Mucosa of descending colon (tissue), 3 donors: Measurements from ENCODE around the gene INPP4B. TPM values are rescaled to one million over a fixed set of nuclear protein-coding genes. Genes with fewer than 3 reads are reported as not detected.

ENCODE experiments used
- ATAC-seq: fragments of 200-7000 bp; cut with Tn5 transposase; one replicate; pipeline ENCODE4 v1.9.1; 2020; ENCODE audit warnings: mild to moderate bottlenecking, moderate library complexity
- DNase-seq, 3 donors: peaks; one replicate each; pipeline ENCODE4 v3.0.0-alpha.2; 2020
- H3K36me3 ChIP-seq: fragments of 200-600 bp; one replicate; pipeline ENCODE4 v1.8.0; 2021; ENCODE audit warnings: low read depth, mild to moderate bottlenecking
- H3K4me1 ChIP-seq: fragments of 200-600 bp; one replicate; pipeline ENCODE4 v1.8.0; 2021; ENCODE audit warnings: low read depth, mild to moderate bottlenecking
- H3K4me3 ChIP-seq: fragments of 200-600 bp; one replicate; pipeline ENCODE4 v1.8.0; 2021; ENCODE audit warnings: mild to moderate bottlenecking
- H3K9me3 ChIP-seq: fragments of 200-600 bp; one replicate; pipeline ENCODE4 v1.8.0; 2021; ENCODE audit warnings: mild to moderate bottlenecking
- CTCF ChIP-seq: fragments of 200-600 bp; IDR thresholded peaks from one replicate; pipeline ENCODE4 v1.8.0; 2022; ENCODE audit warnings: antibody characterized with exemption, mild to moderate bottlenecking
- intact Hi-C, 2 donors: fragments of 100-400 bp; cut with DNase I in 1 of 2; cut with micrococcal nuclease in 1 of 2; formaldehyde crosslinking; loops; one replicate each; pipeline versions ENCODE4 v1.11.0 to v1.11.1; 2022; cut with DNase I, micrococcal nuclease
- total RNA-seq, 3 donors: library from RNA; stranded (reverse); fragmentation: NEBNext Ultra II Directional in 2 of 3; extraction: Animal tissue kit (Norgen Biotek cat#: 25700) in 2 of 3; gene quantifications; one replicate each; pipeline versions ENCODE4 v1.2.1 to v1.2.4, GENCODE V29; 2021 to 2023
- donor health status: DM: no; HTN: no; CAD: no; lungs with moderate emphysema.
- donor health status: DM: no; HTN: no; CAD: no.
- donor health status: DM: no; HTN: yes; CAD: no.

The INPP4B gene
- total RNA-seq, 3 donors from 2014 or later: 22.2 to 27.3 (median 24.1) TPM

DNA sequence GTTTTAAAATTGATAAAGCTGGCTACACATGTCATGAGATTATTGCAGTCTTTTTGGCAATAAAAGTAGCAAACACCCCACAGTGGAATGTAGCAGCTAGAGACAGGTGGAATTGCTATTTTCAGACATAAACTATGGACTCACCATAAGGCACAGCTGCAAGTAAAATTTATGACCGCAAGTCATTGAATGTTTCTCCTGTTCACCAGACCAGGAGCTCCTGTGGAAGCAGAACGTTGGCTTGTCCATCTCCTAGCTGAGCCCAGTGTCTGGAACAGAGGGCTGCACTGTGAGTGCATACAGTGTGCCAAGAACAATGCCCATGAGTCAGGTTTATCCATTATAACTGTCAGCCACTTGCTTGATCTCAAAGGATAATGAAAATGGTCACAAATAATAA, 538.2 kb downstream of the INPP4B start:
- intact Hi-C loops: no loop called here
- peak in 1 of 3 donors; percentile 20 for DNase-seq

GRCh38 chr4:142297313-142297712, 548.8 kb downstream of the INPP4B start:
- ATAC-seq: no peak
- Histone ChIP-seq H3K4me1 (no peaks in the 10 kb centered on the region), H3K9me3 (no peaks in the 10 kb centered on the region), H3K36me3 (no peaks in the 10 kb centered on the region), H3K4me3 (no peak overlapping the region)
- no peak for DNase-seq
- intact Hi-C loops: no loop called here
- TF ChIP-seq CTCF: no peak

More for the DNA sequence above, 538.2 kb downstream of the INPP4B start:
- peak; percentile 95 for ATAC-seq
- Histone ChIP-seq H3K9me3 (no peaks in the 10 kb centered on the region), H3K4me1 (peaks cover 3% of the 10 kb centered on the region), H3K36me3 (no peaks in the 10 kb centered on the region), H3K4me3 (no peak overlapping the region)
- no peak for TF ChIP-seq CTCF

- Histone ChIP-seq H3K36me3 (no peaks in the 10 kb centered on the region), H3K4me3 (no peak overlapping the region), H3K4me1 (no peaks in the 10 kb centered on the region), H3K9me3 (no peaks in the 10 kb centered on the region)
- DNase-seq: no peak
- no peak for ATAC-seq
- TF ChIP-seq CTCF: no peak
- intact Hi-C loops: no loop called here
Measured at GRCh38 chr4:142293536-142293935, 552.6 kb downstream of the INPP4B start.

- DNase-seq (no peak), ATAC-seq (no peak)
- Histone ChIP-seq H3K36me3 (no peaks in the 10 kb centered on the region), H3K9me3 (no peaks in the 10 kb centered on the region), H3K4me3 (no peak overlapping the region), H3K4me1 (no peaks in the 10 kb centered on the region)
- intact Hi-C loops: no loop called here
- no peak for TF ChIP-seq CTCF
Measured at GRCh38 chr4:142292231-142292630, 553.9 kb downstream of the INPP4B start.

DNA sequence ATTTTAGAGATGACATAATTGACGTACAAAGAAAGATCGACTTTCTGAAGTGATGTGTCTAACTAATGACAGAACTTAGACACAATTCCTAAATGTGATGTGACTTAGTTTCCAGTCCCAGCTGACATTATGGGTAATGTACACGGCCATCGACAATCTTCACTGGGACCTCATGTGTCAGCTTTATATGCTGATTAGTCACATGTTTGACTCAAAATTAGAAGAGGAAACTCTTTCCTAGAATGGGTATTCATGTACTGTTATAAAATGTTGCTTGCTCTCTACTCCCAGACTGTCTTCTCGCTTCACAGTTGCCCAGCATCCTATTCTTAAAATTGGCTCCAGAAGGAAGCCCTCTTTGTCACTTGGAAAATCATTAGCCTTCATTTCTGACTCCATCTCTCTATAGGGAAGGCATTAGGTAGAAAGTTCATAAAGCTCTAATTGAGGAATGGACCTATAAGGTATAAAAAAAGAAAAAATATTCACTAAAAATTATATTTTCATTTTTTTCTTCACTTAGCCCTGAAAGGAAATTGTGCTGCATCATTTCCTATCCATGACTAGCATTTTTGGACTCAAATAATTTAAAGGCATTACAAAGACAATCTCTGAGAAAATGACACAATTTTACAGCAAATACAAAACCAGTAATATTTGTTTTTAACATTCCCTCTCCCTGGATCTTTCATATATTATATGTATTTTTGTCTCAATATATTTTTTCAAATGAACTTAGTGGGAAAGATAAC, 554.6 kb downstream of the INPP4B start:
- intact Hi-C loops: no loop called here
- H3K4me1 ChIP-seq: no peaks in the 10 kb centered on the region
- TF ChIP-seq CTCF: no peak
- ATAC-seq (no peak), DNase-seq (no peak)
- no peaks in the 10 kb centered on the region for H3K36me3 ChIP-seq
- no peaks in the 10 kb centered on the region for H3K9me3 ChIP-seq
- H3K4me3 ChIP-seq: no peak overlapping the region
